Mesenchymal stem cell (in vitro differentiated cells and primary cell): Measurements from ENCODE around the gene LST1.

ENCODE experiments used
- DNase-seq: peaks from one replicate; pipeline ENCODE4 v3.0.0-alpha.2; 2013
- H2AFZ ChIP-seq: one replicate; pipeline ENCODE4 v1.6.1; 2013; ENCODE audit warnings: low read depth, mild to moderate bottlenecking, control low read depth, inconsistent platforms, low read length, moderate library complexity
- H2AK5ac ChIP-seq: 2 replicates; pipeline ENCODE4 v1.6.1; 2013; ENCODE audit warnings: low read length, moderate library complexity, mild to moderate bottlenecking, inconsistent platforms; ENCODE audit not compliant: severe bottlenecking
- H2BK120ac ChIP-seq: one replicate; pipeline ENCODE4 v1.6.1; 2013; ENCODE audit warnings: low read depth, mild to moderate bottlenecking, inconsistent platforms, low read length, moderate library complexity
- H2BK12ac ChIP-seq, 2 experiments: one replicate each; pipeline ENCODE4 v1.6.1; 2013; ENCODE audit warnings: inconsistent platforms in 2 of 2, low read length in 2 of 2, mild to moderate bottlenecking in 2 of 2, moderate library complexity in 2 of 2, control low read depth in 1 of 2
- H2BK15ac ChIP-seq: one replicate; pipeline ENCODE4 v1.6.1; 2013; ENCODE audit warnings: mild to moderate bottlenecking, low read depth, inconsistent platforms; ENCODE audit not compliant: poor library complexity, severe bottlenecking
- H2BK5ac ChIP-seq: 2 replicates; pipeline ENCODE4 v1.6.1; 2013; ENCODE audit warnings: low read depth, mild to moderate bottlenecking, low read length, control low read depth, inconsistent platforms; ENCODE audit not compliant: poor library complexity, severe bottlenecking
- H3K14ac ChIP-seq, 2 experiments: one replicate each; pipeline ENCODE4 v1.6.1; 2013; ENCODE audit warnings: inconsistent platforms in 2 of 2, low read length in 2 of 2, control low read depth in 1 of 2, mild to moderate bottlenecking in 1 of 2, moderate library complexity in 1 of 2
- H3K18ac ChIP-seq, 2 experiments: one replicate each; pipeline ENCODE4 v1.6.1; 2013; ENCODE audit warnings: inconsistent platforms in 2 of 2, low read length in 2 of 2, control low read depth in 1 of 2, low read depth in 1 of 2, mild to moderate bottlenecking in 1 of 2
- H3K23ac ChIP-seq, 2 experiments: one replicate each; pipeline ENCODE4 v1.6.1; 2013; ENCODE audit warnings: inconsistent platforms in 2 of 2, low read length in 2 of 2, mild to moderate bottlenecking in 2 of 2, moderate library complexity in 2 of 2, control low read depth in 1 of 2
- H3K27ac ChIP-seq: 2 replicates; pipeline ENCODE4 v1.5.1; 2013; ENCODE audit warnings: mild to moderate bottlenecking, moderate library complexity, low read length, control low read depth, inconsistent platforms; ENCODE audit not compliant: poor library complexity, severe bottlenecking
- H3K27me3 ChIP-seq, 2 experiments: 2 replicates each; pipeline versions ENCODE4 v1.6.1 to v1.7.0; 2013; ENCODE audit warnings: low read length in 2 of 2, mild to moderate bottlenecking in 2 of 2, moderate library complexity in 2 of 2, control low read depth in 1 of 2, inconsistent platforms in 1 of 2; ENCODE audit not compliant: control insufficient read depth in 1 of 2, insufficient read depth in 1 of 2
- H3K36me3 ChIP-seq, 2 experiments: 2 replicates each; pipeline versions ENCODE4 v1.6.1 to v1.7.0; 2013; ENCODE audit warnings: low read length in 2 of 2, control low read depth in 1 of 2, inconsistent platforms in 1 of 2, low read depth in 1 of 2, mild to moderate bottlenecking in 1 of 2; ENCODE audit not compliant: insufficient read depth in 2 of 2, control insufficient read depth in 1 of 2
- H3K4ac ChIP-seq, 2 experiments: one replicate each; pipeline ENCODE4 v1.6.1; 2013; ENCODE audit warnings: inconsistent platforms in 2 of 2, low read length in 2 of 2, mild to moderate bottlenecking in 2 of 2, moderate library complexity in 2 of 2, control low read depth in 1 of 2, low read depth in 1 of 2
- H3K4me1 ChIP-seq: 2 replicates; pipeline ENCODE4 v1.6.1; 2013; ENCODE audit warnings: low read depth, low read length, control low read depth; ENCODE audit not compliant: control insufficient read depth, insufficient read depth
- H3K4me2 ChIP-seq: 2 replicates; pipeline ENCODE4 v1.6.1; 2013; ENCODE audit warnings: low read length, mild to moderate bottlenecking, inconsistent platforms; ENCODE audit not compliant: poor library complexity, severe bottlenecking
- H3K4me3 ChIP-seq, 2 experiments: 2 replicates each; pipeline versions ENCODE4 v1.5.1 to v1.7.0; 2013; ENCODE audit warnings: low read length in 2 of 2, mild to moderate bottlenecking in 2 of 2, control low read depth in 1 of 2, low read depth in 1 of 2; ENCODE audit not compliant: insufficient read depth in 1 of 2
- H3K79me1 ChIP-seq: replicated peaks from 2 replicates; pipeline ENCODE4 v1.6.1; 2013; ENCODE audit warnings: mild to moderate bottlenecking, control low read depth, low read length, inconsistent platforms; ENCODE audit not compliant: poor library complexity, severe bottlenecking
- H3K9ac ChIP-seq: 2 replicates; pipeline ENCODE4 v1.7.0; 2013; ENCODE audit warnings: mild to moderate bottlenecking, low read length, moderate library complexity
- H3K9me3 ChIP-seq: 2 replicates; pipeline ENCODE4 v1.7.0; 2013; ENCODE audit warnings: mild to moderate bottlenecking, low read length; ENCODE audit not compliant: control insufficient read depth
- H4K8ac ChIP-seq: one replicate; pipeline ENCODE4 v1.6.1; 2013; ENCODE audit warnings: inconsistent platforms, mild to moderate bottlenecking, low read length, moderate library complexity
- H4K91ac ChIP-seq: one replicate; pipeline ENCODE4 v1.6.1; 2013; ENCODE audit warnings: mild to moderate bottlenecking, low read length, inconsistent platforms
- WGBS: methylation state at CpG from one replicate; pipeline ENCODE4 v1.1.7; 2013; ENCODE audit warnings: mixed read lengths; 5-methylcytosine and 5-hydroxymethylcytosine counted together

LST1 gene

DNA sequence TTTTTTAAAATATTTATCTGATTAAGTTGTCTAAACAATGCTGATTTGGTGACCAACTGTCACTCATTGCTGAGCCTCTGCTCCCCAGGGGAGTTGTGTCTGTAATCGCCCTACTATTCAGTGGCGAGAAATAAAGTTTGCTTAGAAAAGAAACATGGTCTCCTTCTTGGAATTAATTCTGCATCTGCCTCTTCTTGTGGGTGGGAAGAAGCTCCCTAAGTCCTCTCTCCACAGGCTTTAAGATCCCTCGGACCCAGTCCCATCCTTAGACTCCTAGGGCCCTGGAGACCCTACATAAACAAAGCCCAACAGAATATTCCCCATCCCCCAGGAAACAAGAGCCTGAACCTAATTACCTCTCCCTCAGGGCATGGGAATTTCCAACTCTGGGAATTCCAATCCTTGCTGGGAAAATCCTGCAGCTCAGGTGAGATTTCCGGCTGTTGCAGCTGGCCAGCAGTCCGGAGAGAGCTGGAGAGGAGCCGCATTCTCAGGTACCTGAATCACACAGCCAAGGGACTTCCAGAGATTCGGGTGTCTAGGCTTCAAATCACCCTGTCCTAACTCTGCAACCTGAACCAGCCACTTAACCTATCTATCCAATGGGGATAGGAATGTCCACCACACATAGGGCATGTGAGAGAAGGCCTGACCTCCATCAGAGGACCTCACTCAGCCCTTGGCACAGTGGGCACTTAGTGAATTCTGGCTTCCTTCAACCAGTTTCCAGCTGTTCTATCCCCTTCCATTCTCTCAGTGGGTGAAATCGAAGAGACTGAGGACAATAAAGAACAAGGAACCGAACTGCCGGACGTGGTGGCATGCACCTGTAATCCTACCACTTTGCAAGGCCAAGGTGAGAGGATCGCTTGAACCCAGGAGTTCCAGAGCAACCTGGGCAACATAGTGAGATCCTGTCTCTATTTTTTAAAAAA, 7.6 kb upstream of the LST1 start:
- H2BK15ac ChIP-seq: no peak overlapping the region
- no peak overlapping the region for H4K8ac ChIP-seq
- H3K9me3 ChIP-seq: no peaks in the 10 kb centered on the region
- H3K36me3 ChIP-seq: no peaks in the 10 kb centered on the region
- no peak overlapping the region for H3K4ac ChIP-seq
- no peak overlapping the region for H2AK5ac ChIP-seq
- no peak overlapping the region for H2BK120ac ChIP-seq
- peaks cover 10% of the 10 kb centered on the region for H3K79me1 ChIP-seq
- peaks cover 0 to 6% of the 10 kb centered on the region in 2 experiments for H3K27me3 ChIP-seq
- H3K4me1 ChIP-seq: peaks cover 22% of the 10 kb centered on the region
- H3K14ac ChIP-seq: no peak overlapping the region
- no peak overlapping the region for H3K9ac ChIP-seq
- no peak overlapping the region for H3K4me2 ChIP-seq
- peak; percentile 38 for DNase-seq
- no peak overlapping the region for H4K91ac ChIP-seq
- no peak overlapping the region for H2BK12ac ChIP-seq
- H2AFZ ChIP-seq: no peak overlapping the region
- no peak overlapping the region for H3K23ac ChIP-seq
- H3K18ac ChIP-seq: no peak overlapping the region
- H3K27ac ChIP-seq: no peak overlapping the region
- WGBS: 82% methylated on average over 12 of the region's 12 CpGs
- H3K4me3 ChIP-seq: no peak overlapping the region
- H2BK5ac ChIP-seq: no peak overlapping the region

DNA sequence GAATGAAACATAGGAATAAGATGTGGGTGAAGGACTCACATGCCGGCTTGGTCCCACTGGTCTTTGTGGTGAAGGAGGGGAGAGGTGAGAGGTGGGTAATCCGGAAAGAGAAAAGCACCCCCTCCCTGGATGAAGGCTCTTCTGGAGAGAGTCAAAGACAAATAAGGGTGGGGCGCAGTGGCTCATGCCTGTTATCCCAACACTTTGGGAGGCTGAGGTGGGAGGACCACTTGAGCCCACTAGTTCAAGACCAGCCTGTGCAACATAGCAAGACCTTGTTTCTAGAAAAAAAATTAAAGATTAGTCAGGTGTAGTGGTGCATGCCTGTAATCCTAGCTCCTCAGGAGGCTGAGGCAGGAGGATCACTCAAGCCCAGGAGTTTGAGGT, 7.0 kb upstream of the LST1 start:
- no peak overlapping the region for H2BK15ac ChIP-seq
- H3K9ac ChIP-seq: no peak overlapping the region
- DNase-seq: no peak
- H2BK12ac ChIP-seq: no peak overlapping the region
- no peak overlapping the region for H2BK5ac ChIP-seq
- no peak overlapping the region for H3K18ac ChIP-seq
- H2AFZ ChIP-seq: no peak overlapping the region
- H4K8ac ChIP-seq: no peak overlapping the region
- no peak overlapping the region for H3K23ac ChIP-seq
- H3K36me3 ChIP-seq: no peaks in the 10 kb centered on the region
- H3K4me2 ChIP-seq: no peak overlapping the region
- H3K27me3 ChIP-seq: no peaks in the 10 kb centered on the region
- no peak overlapping the region for H4K91ac ChIP-seq
- no peak overlapping the region for H2BK120ac ChIP-seq
- 92% methylated on average over 3 of the region's 3 CpGs for WGBS
- H3K4ac ChIP-seq: no peak overlapping the region
- no peaks in the 10 kb centered on the region for H3K9me3 ChIP-seq
- H2AK5ac ChIP-seq: no peak overlapping the region
- H3K4me3 ChIP-seq: no peak overlapping the region
- peaks cover 10% of the 10 kb centered on the region for H3K79me1 ChIP-seq
- H3K4me1 ChIP-seq: peaks cover 22% of the 10 kb centered on the region
- no peak overlapping the region for H3K14ac ChIP-seq
- no peak overlapping the region for H3K27ac ChIP-seq

DNA sequence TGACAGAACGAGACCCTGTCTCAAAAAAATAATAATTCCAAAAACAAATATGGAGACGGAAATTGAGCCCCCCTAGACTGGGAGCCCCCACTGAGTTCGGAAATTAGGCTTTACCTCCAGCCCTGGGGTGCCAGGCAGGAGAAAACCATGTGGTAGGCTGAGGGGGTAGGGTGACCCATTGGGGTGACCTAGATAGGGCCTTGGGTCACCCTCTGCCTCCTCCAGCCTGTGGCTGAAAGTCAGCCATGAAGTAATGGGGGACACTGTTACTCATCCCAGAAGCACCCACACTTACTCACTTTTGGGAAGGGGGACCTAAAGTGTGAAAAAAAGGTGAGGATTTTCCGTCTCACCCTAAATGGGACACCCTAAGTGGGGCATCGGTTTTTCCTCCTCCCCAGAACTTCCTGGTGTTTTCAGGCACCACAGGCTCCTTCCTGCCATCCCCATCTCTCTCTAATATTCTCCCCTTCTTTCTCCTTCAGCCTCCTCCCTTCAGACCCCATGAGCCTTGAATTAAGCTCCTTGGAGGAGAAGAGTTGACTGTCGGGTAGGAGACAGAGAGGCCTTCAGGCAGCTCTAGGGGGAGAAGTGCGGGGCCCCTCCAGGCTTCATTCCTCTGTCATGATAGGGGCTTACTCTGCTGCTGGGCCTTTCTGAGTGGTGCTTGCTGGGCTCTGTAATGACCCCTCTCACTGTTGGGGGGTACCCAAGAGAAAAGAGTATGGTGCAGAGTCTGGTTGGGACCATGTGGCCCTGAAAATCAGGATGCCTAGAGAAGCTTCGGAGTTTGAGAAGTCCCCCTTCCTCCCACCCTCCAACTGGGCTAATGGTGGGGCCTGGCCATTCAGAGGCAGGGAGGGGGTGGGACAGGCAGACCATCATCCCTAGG, 6.3 kb upstream of the LST1 start:
- Histone ChIP-seq H2AFZ (no peak overlapping the region), H3K14ac (no peak overlapping the region), H3K23ac (no peak overlapping the region), H3K4me3 (peak overlapping the region in 1 of 2 experiments; percentile 97), H2BK12ac (no peak overlapping the region), H3K4me1 (peaks cover 22% of the 10 kb centered on the region), H2AK5ac (no peak overlapping the region), H2BK120ac (no peak overlapping the region), H3K27me3 (no peaks in the 10 kb centered on the region), H3K79me1 (peaks cover 10% of the 10 kb centered on the region), H3K4me2 (no peak overlapping the region), H2BK5ac (no peak overlapping the region), H3K18ac (no peak overlapping the region), H3K27ac (no peak overlapping the region), H3K9me3 (no peaks in the 10 kb centered on the region), H2BK15ac (peak overlapping the region; percentile 18), H4K91ac (no peak overlapping the region), H3K36me3 (no peaks in the 10 kb centered on the region), H3K4ac (no peak overlapping the region), H4K8ac (no peak overlapping the region), H3K9ac (no peak overlapping the region)
- 94% methylated on average over 8 of the region's 8 CpGs for WGBS
- DNase-seq: no peak

DNA sequence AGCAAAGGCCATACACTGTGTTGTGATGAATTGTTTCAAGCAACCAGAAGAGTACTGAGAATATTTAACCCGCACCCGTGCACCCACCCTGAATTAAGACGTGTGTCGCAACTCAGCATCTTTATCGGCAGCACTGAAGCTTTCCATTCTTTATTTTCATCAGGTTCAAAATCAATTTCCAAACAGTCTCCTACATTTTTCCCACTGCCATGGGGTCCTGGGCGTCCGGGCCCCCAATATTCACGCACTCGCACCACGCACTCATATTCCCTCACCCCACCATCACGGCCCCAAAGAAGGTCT, 5.7 kb upstream of the LST1 start:
- Histone ChIP-seq H3K9me3 (no peaks in the 10 kb centered on the region), H3K14ac (peak overlapping the region in 1 of 2 experiments; percentile 68), H2AK5ac (no peak overlapping the region), H3K79me1 (peaks cover 10% of the 10 kb centered on the region), H3K4me2 (peak overlapping the region; percentile 64), H4K91ac (peak overlapping the region; percentile 81), H3K4ac (peak overlapping the region in 1 of 2 experiments; percentile 6), H3K36me3 (no peaks in the 10 kb centered on the region), H2BK5ac (no peak overlapping the region), H2BK120ac (peak overlapping the region; percentile 75), H4K8ac (peak overlapping the region; percentile 97), H3K27ac (no peak overlapping the region), H3K9ac (peak overlapping the region; percentile 94), H2BK15ac (peak overlapping the region; percentile 35), H3K27me3 (peaks cover 0 to 2% of the 10 kb centered on the region in 2 experiments), H2AFZ (peak overlapping the region; percentile 66), H3K18ac (peak overlapping the region in 1 of 2 experiments; percentile 85), H3K23ac (no peak overlapping the region), H3K4me1 (peaks cover 22% of the 10 kb centered on the region), H2BK12ac (peak overlapping the region; percentile 37 to 77), H3K4me3 (peak overlapping the region; percentile 78 to 97)
- no peak for DNase-seq
- WGBS: 73% methylated on average over 11 of the region's 11 CpGs
